HepG2 (cell line): ENCODE results near the gene EGFL8. TPM values are rescaled to one million over a fixed set of nuclear protein-coding genes. Genes with fewer than 3 reads are reported as not detected.

ENCODE experiments used
- EZH2 ChIP-seq: conservative IDR thresholded peaks from 2 replicates; pipeline ENCODE4 v1.6.1; 2012; ENCODE audit warnings: mild to moderate bottlenecking, low read depth, low read length, moderate library complexity
- GPBP1L1 ChIP-seq: sonication (generic); formaldehyde crosslinking; IDR thresholded peaks from 2 replicates; pipeline ENCODE4 v1.5.0; 2020; ENCODE audit warnings: mild to moderate bottlenecking, missing genetic modification reagents
- HINFP ChIP-seq: sonication (generic); formaldehyde crosslinking; IDR thresholded peaks from 2 replicates; pipeline ENCODE4 v1.4.0; 2020; ENCODE audit warnings: low read depth, mild to moderate bottlenecking, missing genetic modification reagents
- HIVEP1 ChIP-seq: sonication (generic); formaldehyde crosslinking; IDR thresholded peaks from 2 replicates; pipeline ENCODE4 v1.4.0; 2020; ENCODE audit warnings: mild to moderate bottlenecking, missing genetic modification reagents
- HMG20A ChIP-seq: IDR thresholded peaks from 2 replicates; pipeline ENCODE4 v1.6.1; 2016; ENCODE audit warnings: borderline replicate concordance
- IKZF4 ChIP-seq: sonication (generic); formaldehyde crosslinking; IDR thresholded peaks from 2 replicates; pipeline ENCODE4 v1.5.1; 2020; ENCODE audit warnings: borderline replicate concordance, mild to moderate bottlenecking, low read depth, missing genetic modification reagents; ENCODE audit errors: not compliant biosample characterization
- KDM2A ChIP-seq: sonication (generic); formaldehyde crosslinking; IDR thresholded peaks from 2 replicates; pipeline ENCODE4 v1.4.0; 2020; ENCODE audit warnings: low read depth, missing genetic modification reagents, borderline replicate concordance
- PITX1 ChIP-seq: sonication (generic); formaldehyde crosslinking; IDR thresholded peaks from 2 replicates; pipeline ENCODE4 v1.5.1; 2020; ENCODE audit warnings: mild to moderate bottlenecking, missing genetic modification reagents
- ZNF17 ChIP-seq: sonication (generic); formaldehyde crosslinking; IDR thresholded peaks from 2 replicates; pipeline ENCODE4 v1.5.0; 2020; ENCODE audit warnings: mild to moderate bottlenecking, missing genetic modification reagents
- ZNF230 ChIP-seq: sonication (generic); formaldehyde crosslinking; IDR thresholded peaks from 2 replicates; pipeline ENCODE4 v1.4.0; 2020; ENCODE audit warnings: mild to moderate bottlenecking, missing genetic modification reagents
- ZNF235 ChIP-seq: sonication (generic); formaldehyde crosslinking; IDR thresholded peaks from 2 replicates; pipeline ENCODE4 v1.8.1; 2023; ENCODE audit warnings: mild to moderate bottlenecking, missing genetic modification reagents, borderline replicate concordance
- ZNF333 ChIP-seq: sonication (generic); formaldehyde crosslinking; IDR thresholded peaks from 2 replicates; pipeline ENCODE4 v1.4.0; 2020; ENCODE audit warnings: mild to moderate bottlenecking, missing genetic modification reagents, borderline replicate concordance
- ZNF879 ChIP-seq: sonication (generic); formaldehyde crosslinking; IDR thresholded peaks from 2 replicates; pipeline ENCODE4 v1.8.1; 2023; ENCODE audit warnings: missing genetic modification reagents
- polyA plus RNA-seq, 8 experiments: library from polyadenylated mRNA; depleted of rRNA in 3 of 8; stranded (reverse) in 7 of 8; unstranded in 1 of 8; fragments of >200 nt; fragmentation: Illumina TruSeq in 4 of 8; extraction: Trizol in 4 of 8; gene quantifications; 2 replicates each; pipeline versions ENCODE4 v1.2.1 to v1.2.3, GENCODE V29; 2011 to 2016; ENCODE audit warnings: low read depth in 4 of 8, missing spikeins in 1 of 8, mixed read lengths in 1 of 8; ENCODE audit not compliant: insufficient read depth in 1 of 8
- total RNA-seq, 5 experiments: library from RNA; depleted of rRNA; stranded (reverse); fragments of >200 nt; fragmentation: Illumina TruSeq; extraction: Trizol; gene quantifications; 2 replicates each; pipeline ENCODE4 v1.2.3, GENCODE V29; 2016; ENCODE audit warnings: low read depth in 1 of 5
- TF ChIP-seq, protein P1 (sequence below): sonication (generic); formaldehyde crosslinking; conservative IDR thresholded peaks from 2 replicates; pipeline ENCODE4 v1.8.0; 2022; ENCODE audit warnings: mild to moderate bottlenecking, moderate library complexity, missing genetic modification reagents
- TF ChIP-seq, protein P2 (sequence below): sonication (generic); formaldehyde crosslinking; IDR thresholded peaks from 2 replicates; pipeline ENCODE4 v1.5.0; 2020; ENCODE audit warnings: missing genetic modification reagents
- TF ChIP-seq, protein P3 (sequence below): sonication (generic); formaldehyde crosslinking; IDR thresholded peaks from 2 replicates; pipeline ENCODE4 v1.4.0; 2020; ENCODE audit warnings: missing genetic modification reagents, borderline replicate concordance
- TF ChIP-seq, protein P4 (sequence below): sonication (generic); formaldehyde crosslinking; IDR thresholded peaks from 2 replicates; pipeline ENCODE4 v1.4.0; 2020; ENCODE audit warnings: mild to moderate bottlenecking, missing genetic modification reagents

EGFL8 gene
- total and polyA plus RNA-seq, 2 of the 13 experiments (the other 11 are each of a cell fraction or from before 2014, with no cell fraction given), result 10.0 to 11.5 TPM

DNA sequence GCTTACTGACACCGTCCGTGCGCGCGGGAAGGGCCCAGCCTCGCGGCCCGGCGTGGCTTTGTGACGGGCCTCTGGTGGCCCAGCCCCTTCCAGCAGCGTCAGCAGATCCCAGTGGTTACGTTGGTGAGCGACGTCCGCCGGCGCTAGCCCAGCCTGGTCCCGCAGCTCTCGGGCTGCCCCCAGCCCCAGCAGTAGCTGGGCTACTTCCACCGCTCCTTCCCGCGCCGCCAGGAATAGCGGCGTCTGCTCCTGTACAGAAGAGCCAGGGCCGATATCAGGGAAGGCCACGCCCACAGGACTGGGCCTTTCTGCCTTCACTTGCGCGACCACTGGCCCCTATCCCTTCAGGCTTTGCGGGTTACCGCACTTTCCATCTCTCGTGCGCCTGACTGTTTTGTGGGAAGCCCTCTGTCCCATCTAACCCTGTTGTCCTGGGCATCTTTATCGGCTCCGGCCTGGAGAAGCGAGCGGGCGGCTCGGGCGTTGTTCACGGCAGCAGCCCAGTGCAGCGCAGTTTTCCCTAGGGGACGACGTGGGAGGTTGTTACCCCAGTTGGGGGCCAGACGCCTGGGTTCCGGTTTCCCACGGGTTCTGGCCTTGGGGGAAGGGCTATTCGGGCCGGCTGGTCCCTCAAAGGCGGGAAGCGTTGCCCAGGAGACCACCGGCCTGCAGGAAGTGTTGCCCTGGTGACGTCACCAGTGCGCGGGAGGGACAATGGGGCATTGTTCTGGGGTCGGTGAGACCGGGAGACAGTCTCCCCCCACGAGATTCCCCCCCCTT is 31.7 kb downstream of the EGFL8 start (continued):
- TF ChIP-seq HINFP (CRISPR knock-in tag) (peak; percentile 92), ZNF333 (CRISPR knock-in tag) (no peak; the same call in 1 of the 2 replicates), ZNF17 (CRISPR knock-in tag) (no peak), KDM2A (CRISPR knock-in tag) (peak; percentile 93), ZNF230 (CRISPR knock-in tag) (peak; percentile 76; the same call in 1 of the 2 replicates), EZH2 (no peak), ZNF235 (CRISPR knock-in tag) (no peak), HIVEP1 (peak; percentile 68; the same call in 1 of the 2 replicates), PITX1 (CRISPR knock-in tag) (peak; percentile 66), HMG20A (CRISPR knock-in tag) (no peak), ZNF879 (peak; percentile 8; the same call in 1 of the 2 replicates), GPBP1L1 (CRISPR knock-in tag) (no peak), IKZF4 (CRISPR knock-in tag) (peak; percentile 38)
- TF ChIP-seq, protein P1, sequence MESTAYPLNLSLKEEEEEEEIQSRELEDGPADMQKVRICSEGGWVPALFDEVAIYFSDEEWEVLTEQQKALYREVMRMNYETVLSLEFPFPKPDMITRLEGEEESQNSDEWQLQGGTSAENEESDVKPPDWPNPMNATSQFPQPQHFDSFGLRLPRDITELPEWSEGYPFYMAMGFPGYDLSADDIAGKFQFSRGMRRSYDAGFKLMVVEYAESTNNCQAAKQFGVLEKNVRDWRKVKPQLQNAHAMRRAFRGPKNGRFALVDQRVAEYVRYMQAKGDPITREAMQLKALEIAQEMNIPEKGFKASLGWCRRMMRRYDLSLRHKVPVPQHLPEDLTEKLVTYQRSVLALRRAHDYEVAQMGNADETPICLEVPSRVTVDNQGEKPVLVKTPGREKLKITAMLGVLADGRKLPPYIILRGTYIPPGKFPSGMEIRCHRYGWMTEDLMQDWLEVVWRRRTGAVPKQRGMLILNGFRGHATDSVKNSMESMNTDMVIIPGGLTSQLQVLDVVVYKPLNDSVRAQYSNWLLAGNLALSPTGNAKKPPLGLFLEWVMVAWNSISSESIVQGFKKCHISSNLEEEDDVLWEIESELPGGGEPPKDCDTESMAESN, result no peak
- TF ChIP-seq, protein P2, sequence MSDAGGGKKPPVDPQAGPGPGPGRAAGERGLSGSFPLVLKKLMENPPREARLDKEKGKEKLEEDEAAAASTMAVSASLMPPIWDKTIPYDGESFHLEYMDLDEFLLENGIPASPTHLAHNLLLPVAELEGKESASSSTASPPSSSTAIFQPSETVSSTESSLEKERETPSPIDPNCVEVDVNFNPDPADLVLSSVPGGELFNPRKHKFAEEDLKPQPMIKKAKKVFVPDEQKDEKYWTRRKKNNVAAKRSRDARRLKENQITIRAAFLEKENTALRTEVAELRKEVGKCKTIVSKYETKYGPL (CRISPR knock-in tag), result no peak; the same call in 1 of the 2 replicates
- TF ChIP-seq, protein P3, sequence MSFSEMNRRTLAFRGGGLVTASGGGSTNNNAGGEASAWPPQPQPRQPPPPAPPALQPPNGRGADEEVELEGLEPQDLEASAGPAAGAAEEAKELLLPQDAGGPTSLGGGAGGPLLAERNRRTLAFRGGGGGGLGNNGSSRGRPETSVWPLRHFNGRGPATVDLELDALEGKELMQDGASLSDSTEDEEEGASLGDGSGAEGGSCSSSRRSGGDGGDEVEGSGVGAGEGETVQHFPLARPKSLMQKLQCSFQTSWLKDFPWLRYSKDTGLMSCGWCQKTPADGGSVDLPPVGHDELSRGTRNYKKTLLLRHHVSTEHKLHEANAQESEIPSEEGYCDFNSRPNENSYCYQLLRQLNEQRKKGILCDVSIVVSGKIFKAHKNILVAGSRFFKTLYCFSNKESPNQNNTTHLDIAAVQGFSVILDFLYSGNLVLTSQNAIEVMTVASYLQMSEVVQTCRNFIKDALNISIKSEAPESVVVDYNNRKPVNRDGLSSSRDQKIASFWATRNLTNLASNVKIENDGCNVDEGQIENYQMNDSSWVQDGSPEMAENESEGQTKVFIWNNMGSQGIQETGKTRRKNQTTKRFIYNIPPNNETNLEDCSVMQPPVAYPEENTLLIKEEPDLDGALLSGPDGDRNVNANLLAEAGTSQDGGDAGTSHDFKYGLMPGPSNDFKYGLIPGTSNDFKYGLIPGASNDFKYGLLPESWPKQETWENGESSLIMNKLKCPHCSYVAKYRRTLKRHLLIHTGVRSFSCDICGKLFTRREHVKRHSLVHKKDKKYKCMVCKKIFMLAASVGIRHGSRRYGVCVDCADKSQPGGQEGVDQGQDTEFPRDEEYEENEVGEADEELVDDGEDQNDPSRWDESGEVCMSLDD (CRISPR knock-in tag), result peak; percentile 65; the same call in 1 of the 2 replicates
- TF ChIP-seq, protein P4, sequence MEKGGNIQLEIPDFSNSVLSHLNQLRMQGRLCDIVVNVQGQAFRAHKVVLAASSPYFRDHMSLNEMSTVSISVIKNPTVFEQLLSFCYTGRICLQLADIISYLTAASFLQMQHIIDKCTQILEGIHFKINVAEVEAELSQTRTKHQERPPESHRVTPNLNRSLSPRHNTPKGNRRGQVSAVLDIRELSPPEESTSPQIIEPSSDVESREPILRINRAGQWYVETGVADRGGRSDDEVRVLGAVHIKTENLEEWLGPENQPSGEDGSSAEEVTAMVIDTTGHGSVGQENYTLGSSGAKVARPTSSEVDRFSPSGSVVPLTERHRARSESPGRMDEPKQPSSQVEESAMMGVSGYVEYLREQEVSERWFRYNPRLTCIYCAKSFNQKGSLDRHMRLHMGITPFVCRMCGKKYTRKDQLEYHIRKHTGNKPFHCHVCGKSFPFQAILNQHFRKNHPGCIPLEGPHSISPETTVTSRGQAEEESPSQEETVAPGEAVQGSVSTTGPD (CRISPR knock-in tag), result no peak; the same call in 1 of the 2 replicates
